T-cell (primary cell): ENCODE measurements around the gene TUBGCP3. TPM values are rescaled to one million over a fixed set of nuclear protein-coding genes. Genes with fewer than 3 reads are reported as not detected.
"Not testable (repeated sequence)": the region's sequence is repeated elsewhere in the genome, so short reads cannot be mapped to it uniquely, and the experiment has no call there.

ENCODE experiments used
- ATAC-seq, 4 experiments: fragments of 200-7000 bp in 3 of 4; fragments of 150-1000 bp in 1 of 4; cut with Tn5 transposase; replicated peaks in 1 of 4; 1 replicate in 3 of 4; 2 replicates in 1 of 4; pipeline ENCODE4 v1.10.0; 2021; ENCODE audit warnings: moderate library complexity in 3 of 4, mild to moderate bottlenecking in 2 of 4, moderate number of reproducible peaks in 1 of 4
- CTCF ChIA-PET, 2 donors: fragments of 300-600 bp; sonication (Branson Sonifier 250); formaldehyde crosslinking; loops; one replicate each; lab custom pipeline; 2022; ENCODE audit warnings: antibody characterized with exemption in 2 of 2; lab: Charles Lee
- POLR2A ChIA-PET, 2 donors: fragments of 300-600 bp; sonication (Branson Sonifier 250); formaldehyde crosslinking; loops; one replicate each; lab custom pipeline; 2022; ENCODE audit warnings: antibody characterized with exemption in 2 of 2; lab: Charles Lee
- DNase-seq, 35 experiments: peaks; one replicate each; pipeline versions ENCODE4 v3.0.0 to v3.0.0-alpha.2; 2013 to 2023
- H3K27ac ChIP-seq: one replicate; pipeline ENCODE4 v1.5.1; 2013; ENCODE audit warnings: low read length
- H3K27me3 ChIP-seq, 2 experiments: replicated peaks in 1 of 2; 1 replicate in 1 of 2; 2 replicates in 1 of 2; pipeline versions ENCODE4 v1.6.1 to v1.7.0; 2013; ENCODE audit warnings: low read length in 1 of 2, mixed read lengths in 1 of 2; ENCODE audit not compliant: control insufficient read depth in 2 of 2, insufficient read depth in 2 of 2; ENCODE audit errors: extremely low read depth in 1 of 2
- H3K36me3 ChIP-seq, 2 donors: 1 replicate in 1 of 2; 2 replicates in 1 of 2; pipeline versions ENCODE4 v1.6.1 to v1.7.0; 2013; ENCODE audit warnings: low read length in 1 of 2; ENCODE audit not compliant: control insufficient read depth in 2 of 2, insufficient read depth in 1 of 2; ENCODE audit errors: extremely low read depth in 1 of 2
- H3K4me1 ChIP-seq, 2 experiments: 1 replicate in 1 of 2; 2 replicates in 1 of 2; pipeline versions ENCODE4 v1.6.1 to v1.7.0; 2013; ENCODE audit warnings: low read length in 2 of 2, mixed read lengths in 1 of 2; ENCODE audit not compliant: insufficient read depth in 2 of 2, control insufficient read depth in 1 of 2; ENCODE audit errors: extremely low read depth in 1 of 2
- H3K4me3 ChIP-seq, 2 donors: 1 replicate in 1 of 2; 2 replicates in 1 of 2; pipeline versions ENCODE4 v1.5.1 to v1.7.0; 2013; ENCODE audit warnings: mild to moderate bottlenecking in 2 of 2, low read length in 1 of 2, moderate library complexity in 1 of 2; ENCODE audit not compliant: control insufficient read depth in 1 of 2; ENCODE audit errors: extremely low read depth in 1 of 2
- H3K9me3 ChIP-seq: 2 replicates; pipeline ENCODE4 v1.7.0; 2013
- H3K27ac Mint-ChIP-seq, 2 donors: one replicate each; pipeline ENCODE4 v1.8.0; 2020 to 2021; ENCODE audit warnings: mild to moderate bottlenecking in 2 of 2, mixed read lengths in 2 of 2
- H3K27me3 Mint-ChIP-seq, 2 donors: one replicate each; pipeline ENCODE4 v1.8.0; 2021 to 2022; ENCODE audit warnings: mixed read lengths in 2 of 2
- H3K36me3 Mint-ChIP-seq: one replicate; pipeline ENCODE4 v1.8.0; 2021; ENCODE audit warnings: mixed read lengths
- H3K4me1 Mint-ChIP-seq, 3 donors: one replicate each; pipeline ENCODE4 v1.8.0; 2020 to 2022; ENCODE audit warnings: mixed read lengths in 3 of 3, mild to moderate bottlenecking in 1 of 3
- H3K4me3 Mint-ChIP-seq, 3 donors: one replicate each; pipeline ENCODE4 v1.8.0; 2020 to 2022; ENCODE audit warnings: mild to moderate bottlenecking in 3 of 3, mixed read lengths in 3 of 3, moderate library complexity in 3 of 3
- H3K9me3 Mint-ChIP-seq, 3 donors: one replicate each; pipeline ENCODE4 v1.8.0; 2020 to 2022; ENCODE audit warnings: mixed read lengths in 3 of 3
- WGBS: methylation state at CpG from one replicate; pipeline ENCODE4 v1.1.5; 2013; ENCODE audit warnings: missing lambda C conversion rate; ENCODE audit not compliant: insufficient coverage; 5-methylcytosine and 5-hydroxymethylcytosine counted together
- total RNA-seq, 35 experiments: library from RNA in 6 of 35; stranded (reverse) in 6 of 35; fragments of 120-200 nt in 1 of 35; gene quantifications; one replicate each; pipeline versions ENCODE4 v1.2.1 to v1.2.4 and lab custom pipeline; 2013 to 2026

Gene TUBGCP3
- total RNA-seq, 5 donors from 2014 or later (not counting 1 experiment from before 2014, with no cell fraction given): 36.2 to 47.2 (median 44.7) TPM

DNA sequence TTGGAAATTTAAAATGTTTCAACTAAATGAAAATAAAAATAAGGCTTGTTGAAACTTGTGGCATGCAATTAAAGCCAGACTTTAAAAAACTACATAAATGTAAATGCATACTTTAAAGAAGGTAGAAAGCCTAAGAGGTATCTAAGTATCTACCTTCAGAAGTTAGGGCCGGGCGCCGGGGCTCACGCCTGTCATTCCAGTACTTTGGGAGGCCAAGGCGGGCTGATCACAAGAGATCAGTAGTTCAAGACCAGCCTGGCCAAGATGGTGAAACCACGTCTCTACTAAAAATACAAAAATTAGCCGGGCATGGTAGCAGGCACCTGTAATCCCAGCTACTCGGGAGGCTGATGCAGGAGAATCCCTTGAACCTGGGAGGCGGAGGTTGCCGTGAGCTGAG is 42.3 kb upstream of the TUBGCP3 start:
- H3K4me3 ChIP-seq, CTCF ChIA-PET, H3K9me3 ChIP-seq, H3K9me3 Mint-ChIP-seq, H3K27ac ChIP-seq, H3K27me3 Mint-ChIP-seq, H3K4me1 Mint-ChIP-seq, H3K36me3 ChIP-seq, H3K27ac Mint-ChIP-seq, H3K36me3 Mint-ChIP-seq, POLR2A ChIA-PET, ATAC-seq, H3K4me1 ChIP-seq, H3K4me3 Mint-ChIP-seq, DNase-seq: not testable (repeated sequence)
- peaks cover 0 to 19% of the 10 kb centered on the region in 2 experiments for H3K27me3 ChIP-seq
- WGBS: 87% methylated on average over 9 of the region's 10 CpGs

DNA sequence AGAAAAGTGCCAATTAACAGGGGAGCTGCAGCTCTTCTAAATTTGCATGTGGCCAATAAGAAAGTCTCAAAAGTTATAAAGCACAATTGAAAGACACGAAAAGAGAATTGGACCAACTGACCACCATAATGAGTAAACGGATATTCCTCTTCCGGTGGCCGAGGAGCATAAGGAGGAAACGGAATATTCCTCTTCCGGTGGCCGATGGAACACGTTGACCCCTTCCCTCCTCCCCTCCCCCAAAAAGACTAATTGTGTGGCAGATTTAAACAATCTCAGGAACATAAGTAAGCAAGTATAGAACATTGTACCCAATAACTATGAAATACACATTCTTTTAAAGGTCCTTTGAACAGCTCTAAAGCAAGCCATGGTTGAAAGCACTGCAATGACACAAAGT is 41.2 kb upstream of the TUBGCP3 start:
- H3K36me3 Mint-ChIP-seq: no peaks in the 10 kb centered on the region
- ChIA-PET POLR2A (no interaction called here), CTCF (no interaction called here)
- peaks cover 0 to 22% of the 10 kb centered on the region in 2 experiments for H3K27me3 ChIP-seq
- H3K27ac ChIP-seq: no peak overlapping the region
- H3K36me3 ChIP-seq: no peaks in the 10 kb centered on the region
- no peaks in the 10 kb centered on the region for H3K9me3 ChIP-seq
- no peak overlapping the region for H3K4me3 Mint-ChIP-seq
- no peaks in the 10 kb centered on the region for H3K4me1 Mint-ChIP-seq
- ATAC-seq: no peak
- H3K27me3 Mint-ChIP-seq: peaks cover 0 to 10% of the 10 kb centered on the region in 2 donors
- H3K9me3 Mint-ChIP-seq: no peaks in the 10 kb centered on the region
- WGBS: 82% methylated on average over 6 of the region's 8 CpGs
- H3K4me1 ChIP-seq: no peaks in the 10 kb centered on the region
- no peak overlapping the region for H3K4me3 ChIP-seq
- H3K27ac Mint-ChIP-seq: no peak overlapping the region
- DNase-seq: no peak

DNA sequence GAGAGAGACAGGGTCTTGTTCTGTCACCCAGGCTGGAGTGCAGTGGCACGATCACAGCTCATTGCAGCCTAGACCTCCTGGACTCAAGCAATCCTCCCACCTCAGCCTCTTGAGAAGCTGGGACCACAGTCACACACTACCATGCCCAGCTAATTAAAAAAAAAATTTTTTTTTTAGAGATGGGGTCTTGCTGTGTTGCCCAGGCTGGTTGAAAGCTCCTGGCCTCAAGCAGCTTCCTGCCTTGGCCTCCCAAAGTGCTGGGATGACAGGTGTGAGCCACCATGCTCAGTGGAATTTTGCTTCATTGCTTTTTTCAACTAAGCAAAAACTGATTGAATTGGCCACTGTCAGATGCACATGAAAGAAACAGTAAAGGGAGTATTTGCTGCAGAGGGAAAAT is 39.7 kb upstream of the TUBGCP3 start:
- H3K4me3 Mint-ChIP-seq, H3K36me3 ChIP-seq, ATAC-seq, H3K36me3 Mint-ChIP-seq, H3K9me3 ChIP-seq, H3K4me1 ChIP-seq, H3K4me1 Mint-ChIP-seq, CTCF ChIA-PET, H3K9me3 Mint-ChIP-seq, POLR2A ChIA-PET, H3K27ac Mint-ChIP-seq, H3K4me3 ChIP-seq, DNase-seq, H3K27ac ChIP-seq: not testable (repeated sequence)
- H3K27me3 ChIP-seq: peaks cover 0 to 32% of the 10 kb centered on the region in 2 experiments
- WGBS: no CpG with 5 or more reads among the region's 1 CpG
- peaks cover 4 to 20% of the 10 kb centered on the region in 2 donors for H3K27me3 Mint-ChIP-seq

DNA sequence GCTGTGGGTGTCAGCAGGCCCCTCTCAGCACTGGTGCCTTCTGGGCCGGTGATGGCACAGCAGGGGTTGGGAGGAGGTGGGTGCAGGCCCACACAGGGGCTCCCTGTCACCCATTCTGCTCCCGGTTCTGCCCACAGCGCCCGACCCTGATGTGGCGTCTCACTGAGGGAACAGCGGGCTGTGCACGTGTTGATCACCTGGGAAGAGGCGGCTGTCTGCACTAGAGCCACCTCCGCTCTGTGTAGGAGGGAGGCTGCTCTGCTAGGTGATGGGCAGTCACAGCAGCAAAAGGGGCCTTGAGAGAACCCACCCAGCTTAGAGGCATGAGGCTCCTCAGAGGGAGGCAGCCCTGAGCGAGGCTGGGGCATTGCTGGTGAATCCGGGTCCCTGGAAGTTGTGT is 39.2 kb upstream of the TUBGCP3 start:
- Histone ChIP-seq H3K4me3 (no peak overlapping the region), H3K27ac (no peak overlapping the region), H3K27me3 (peaks cover 0 to 33% of the 10 kb centered on the region in 2 experiments), H3K4me1 (no peaks in the 10 kb centered on the region), H3K9me3 (no peaks in the 10 kb centered on the region), H3K36me3 (no peaks in the 10 kb centered on the region)
- ChIA-PET CTCF (interaction anchor here in 1 of 2 donors (0.7 kb wide), 1 partner anchor 1382 kb away, joined by 3 read pairs; no protein-coding TSS in a partner anchor), POLR2A (no interaction called here)
- Mint-ChIP-seq H3K9me3 (no peaks in the 10 kb centered on the region), H3K4me1 (no peaks in the 10 kb centered on the region), H3K4me3 (no peak overlapping the region), H3K36me3 (no peaks in the 10 kb centered on the region), H3K27me3 (peaks cover 7 to 25% of the 10 kb centered on the region in 2 donors), H3K27ac (no peak overlapping the region)
- 88% methylated on average over 8 of the region's 11 CpGs for WGBS
- no peak for ATAC-seq
- DNase-seq: no peak

DNA sequence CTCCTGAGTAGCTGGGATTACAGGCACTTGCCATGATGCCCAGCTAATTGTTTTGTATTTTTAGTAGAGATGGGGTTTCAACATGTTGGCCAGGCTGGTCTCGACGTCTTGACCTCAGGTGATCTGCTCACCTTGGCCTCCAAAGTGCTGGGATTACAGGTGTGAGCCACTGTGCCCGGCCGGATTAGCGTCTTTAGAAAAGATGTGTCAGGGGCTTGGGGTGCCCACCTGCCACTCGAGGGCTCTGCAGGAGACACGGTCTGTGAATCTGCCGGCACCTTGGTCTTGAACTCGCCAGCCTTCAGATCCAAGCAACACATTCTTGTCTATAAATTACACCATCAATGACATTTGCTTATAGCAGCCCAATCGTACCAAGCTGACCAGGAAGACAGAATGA is 38.8 kb upstream of the TUBGCP3 start:
- 91% methylated on average over 9 of the region's 10 CpGs for WGBS
- Mint-ChIP-seq H3K36me3 (no peaks in the 10 kb centered on the region), H3K27ac (no peak overlapping the region), H3K27me3 (peaks cover 7 to 25% of the 10 kb centered on the region in 2 donors), H3K9me3 (no peaks in the 10 kb centered on the region), H3K4me1 (no peaks in the 10 kb centered on the region), H3K4me3 (no peak overlapping the region)
- Histone ChIP-seq H3K4me3 (no peak overlapping the region), H3K36me3 (no peaks in the 10 kb centered on the region), H3K4me1 (no peaks in the 10 kb centered on the region), H3K27me3 (peaks cover 0 to 36% of the 10 kb centered on the region in 2 experiments), H3K9me3 (no peaks in the 10 kb centered on the region), H3K27ac (no peak overlapping the region)
- ChIA-PET CTCF (interaction anchor here in 1 of 2 donors (0.7 kb wide), 1 partner anchor 1382 kb away, joined by 3 read pairs; no protein-coding TSS in a partner anchor), POLR2A (no interaction called here)
- ATAC-seq (no peak), DNase-seq (no peak)

DNA sequence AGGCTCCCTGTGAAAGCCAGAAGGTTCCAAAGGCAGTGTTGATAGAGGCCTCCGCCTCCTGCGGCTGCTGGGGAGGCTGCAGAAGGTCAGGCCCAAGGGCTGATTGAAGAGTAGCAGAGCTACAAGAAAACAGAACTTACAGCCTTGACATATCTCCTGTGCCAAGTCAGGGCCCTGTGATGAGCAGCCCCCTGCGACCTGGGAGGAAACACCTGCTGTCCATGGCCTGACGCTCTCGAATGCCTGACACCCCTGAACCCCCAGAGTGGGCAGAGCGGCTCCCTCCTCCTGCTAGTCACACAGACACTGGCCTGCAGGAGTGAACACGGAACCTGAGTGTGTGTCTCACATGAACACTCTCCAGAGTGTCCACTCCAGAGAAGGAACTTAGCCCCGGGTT is 38.2 kb upstream of the TUBGCP3 start:
- H3K27ac ChIP-seq: no peak overlapping the region
- no peaks in the 10 kb centered on the region for H3K36me3 ChIP-seq
- POLR2A ChIA-PET: no interaction called here
- H3K4me3 ChIP-seq: no peak overlapping the region
- H3K27me3 Mint-ChIP-seq: peaks cover 7 to 25% of the 10 kb centered on the region in 2 donors
- peaks cover 0 to 36% of the 10 kb centered on the region in 2 experiments for H3K27me3 ChIP-seq
- no peaks in the 10 kb centered on the region for H3K4me1 ChIP-seq
- no peaks in the 10 kb centered on the region for H3K36me3 Mint-ChIP-seq
- no peak overlapping the region for H3K27ac Mint-ChIP-seq
- no peak overlapping the region for H3K4me3 Mint-ChIP-seq
- no peak for ATAC-seq
- CTCF ChIA-PET: no interaction called here
- no peaks in the 10 kb centered on the region for H3K9me3 ChIP-seq
- H3K9me3 Mint-ChIP-seq: no peaks in the 10 kb centered on the region
- DNase-seq: no peak
- WGBS: 33% methylated on average over 5 of the region's 8 CpGs
- no peaks in the 10 kb centered on the region for H3K4me1 Mint-ChIP-seq

DNA sequence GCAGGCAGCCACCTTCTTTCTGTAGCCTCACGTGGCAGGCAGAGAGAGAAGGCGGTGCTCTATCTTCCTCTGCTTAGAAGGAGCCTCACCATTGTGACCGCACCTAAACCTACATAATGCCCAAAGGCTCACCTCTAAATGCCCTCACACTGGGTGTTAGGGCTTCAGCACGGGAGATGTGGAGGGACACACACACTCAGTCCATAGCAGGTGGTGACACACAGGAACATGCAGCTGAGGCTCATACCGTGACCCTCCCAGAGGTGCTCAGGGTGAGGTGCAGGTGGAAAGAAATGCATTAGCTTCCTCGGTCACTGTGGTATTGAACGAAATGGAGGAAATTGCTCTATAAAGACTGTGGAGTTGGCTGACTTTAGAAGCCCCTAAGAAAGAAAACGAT is 37.7 kb upstream of the TUBGCP3 start:
- Histone ChIP-seq H3K27me3 (peaks cover 0 to 36% of the 10 kb centered on the region in 2 experiments), H3K27ac (no peak overlapping the region), H3K9me3 (no peaks in the 10 kb centered on the region), H3K36me3 (no peaks in the 10 kb centered on the region), H3K4me3 (no peak overlapping the region), H3K4me1 (no peaks in the 10 kb centered on the region)
- no peak for ATAC-seq
- no peak for DNase-seq
- no peaks in the 10 kb centered on the region for H3K9me3 Mint-ChIP-seq
- no peaks in the 10 kb centered on the region for H3K4me1 Mint-ChIP-seq
- peaks cover 7 to 25% of the 10 kb centered on the region in 2 donors for H3K27me3 Mint-ChIP-seq
- 70% methylated on average over 6 of the region's 8 CpGs for WGBS
- no peak overlapping the region for H3K27ac Mint-ChIP-seq
- no peaks in the 10 kb centered on the region for H3K36me3 Mint-ChIP-seq
- ChIA-PET CTCF (no interaction called here), POLR2A (no interaction called here)
- no peak overlapping the region for H3K4me3 Mint-ChIP-seq
